ENCODE measurements around the gene ZNF548. TPM values are rescaled to one million over a fixed set of nuclear protein-coding genes. Genes with fewer than 3 reads are reported as not detected.

The ZNF548 gene
- total RNA-seq, result 10 to 100 TPM; 19.4 to 48.5 TPM

GRCh38 chr19:57389730-57390598 lies at the start of gene ZNF548:
Gene ZNF548, plus strand, starts transcription at chr19:57389854. Its CDS starts 246 bp downstream, at chr19:57390100.
- Mint-ChIP-seq H3K27ac (peak within 1 kb of the TSS; percentile 92), H3K9me3 (peaks cover 10% of the 10 kb centered on the region), H3K36me3 (ENCODE audit: low read depth) (peaks cover 53% of the 10 kb centered on the region), H3K4me3 (peak within 1 kb of the TSS; percentile 86), H3K4me1 (peaks cover 19% of the 10 kb centered on the region), H3K27me3 (no peaks in the 10 kb centered on the region)
- ATAC-seq (replicated peaks), result peak; percentile 99

DNA sequence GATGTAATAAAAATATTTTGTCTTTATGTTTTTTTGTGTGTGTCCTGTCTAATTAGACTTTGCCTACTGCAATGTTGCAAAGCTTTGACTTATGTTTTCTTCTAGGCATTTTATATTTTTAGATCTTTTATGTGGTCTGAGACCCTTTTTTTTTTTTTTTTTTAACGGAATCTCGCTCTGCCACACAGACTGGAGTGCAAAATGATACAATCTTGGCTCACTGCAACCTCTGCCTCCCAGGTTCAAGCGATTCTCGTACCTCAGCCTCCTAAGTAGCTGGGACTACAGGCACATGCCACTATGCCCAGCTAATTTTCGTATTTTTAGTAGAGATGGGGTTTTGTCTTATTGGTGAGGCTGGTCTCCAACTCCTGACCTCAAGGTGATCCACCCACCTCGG lies 47.1 kb upstream of the ZNF548 start:
- no peak for ATAC-seq (replicated peaks)
- no peak overlapping the region for H3K27ac Mint-ChIP-seq
- peaks cover 4% of the 10 kb centered on the region for H3K27me3 Mint-ChIP-seq
- peaks cover 5% of the 10 kb centered on the region for H3K9me3 Mint-ChIP-seq
- no peak overlapping the region for H3K4me3 Mint-ChIP-seq
- H3K36me3 Mint-ChIP-seq (ENCODE audit: low read depth), result no peaks in the 10 kb centered on the region
- no peaks in the 10 kb centered on the region for H3K4me1 Mint-ChIP-seq

- no peak overlapping the region for H3K27ac Mint-ChIP-seq
- H3K36me3 Mint-ChIP-seq (ENCODE audit: low read depth), result peaks cover 24% of the 10 kb centered on the region
- peaks cover 4% of the 10 kb centered on the region for H3K27me3 Mint-ChIP-seq
- peaks cover 23% of the 10 kb centered on the region for H3K4me1 Mint-ChIP-seq
- no peak overlapping the region for H3K4me3 Mint-ChIP-seq
- ATAC-seq (replicated peaks), result no peak
- peaks cover 7% of the 10 kb centered on the region for H3K9me3 Mint-ChIP-seq
These were observed 41.5 kb upstream of the ZNF548 start for GRCh38 chr19:57348136-57348535.

- peaks cover 54% of the 10 kb centered on the region for H3K36me3 Mint-ChIP-seq (ENCODE audit: low read depth)
- H3K27ac Mint-ChIP-seq, result peak within 1 kb of the TSS; percentile 97
- H3K9me3 Mint-ChIP-seq, result peaks cover 22% of the 10 kb centered on the region
- H3K4me3 Mint-ChIP-seq, result peak within 1 kb of the TSS; percentile 98
- peak; percentile 100 for ATAC-seq (replicated peaks)
- peaks cover 31% of the 10 kb centered on the region for H3K4me1 Mint-ChIP-seq
- peaks cover 4% of the 10 kb centered on the region for H3K27me3 Mint-ChIP-seq
These were observed 38.5 kb upstream of the ZNF548 start, which contains the start of gene ZNF304 for GRCh38 chr19:57350877-57351805. Gene ZNF304, plus strand, starts transcription at chr19:57351271. Its CDS starts 394 bp downstream, at chr19:57351665.

DNA sequence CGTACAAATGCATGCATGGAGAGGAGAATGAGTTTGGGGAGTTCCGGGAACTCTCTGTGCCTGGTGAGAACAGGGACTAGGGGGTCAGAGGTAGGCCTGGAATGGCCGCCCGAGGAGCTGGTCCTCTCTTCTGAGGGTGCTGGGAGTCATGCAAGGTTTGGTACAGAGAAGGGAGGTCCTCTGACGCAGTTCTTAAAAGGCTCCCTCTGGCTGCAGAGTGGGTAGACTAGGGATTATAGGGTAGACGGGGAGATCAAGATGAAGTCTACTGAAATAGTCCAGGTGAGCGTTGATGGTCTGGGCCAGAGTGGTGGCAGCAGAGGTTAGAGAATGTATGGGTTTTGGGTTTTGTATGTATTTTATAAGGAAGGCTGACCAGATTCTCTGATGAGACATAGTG lies 37.8 kb upstream of the ZNF548 start:
- H3K27ac Mint-ChIP-seq, result peak overlapping the region; percentile 97
- H3K36me3 Mint-ChIP-seq (ENCODE audit: low read depth), result peaks cover 61% of the 10 kb centered on the region
- H3K4me3 Mint-ChIP-seq, result peak overlapping the region; percentile 98
- H3K4me1 Mint-ChIP-seq, result peaks cover 31% of the 10 kb centered on the region
- peaks cover 4% of the 10 kb centered on the region for H3K27me3 Mint-ChIP-seq
- ATAC-seq (replicated peaks), result no peak
- peaks cover 23% of the 10 kb centered on the region for H3K9me3 Mint-ChIP-seq

GRCh38 chr19:57355916-57356315 lies 33.7 kb upstream of the ZNF548 start:
- H3K36me3 Mint-ChIP-seq (ENCODE audit: low read depth), result peaks cover 71% of the 10 kb centered on the region

GRCh38 chr19:57357406-57357805 lies 32.2 kb upstream of the ZNF548 start:
- ATAC-seq (replicated peaks), result no peak
- peaks cover 14% of the 10 kb centered on the region for H3K4me1 Mint-ChIP-seq
- H3K9me3 Mint-ChIP-seq, result peaks cover 23% of the 10 kb centered on the region
- no peak overlapping the region for H3K4me3 Mint-ChIP-seq
- peaks cover 56% of the 10 kb centered on the region for H3K36me3 Mint-ChIP-seq (ENCODE audit: low read depth)
- H3K27me3 Mint-ChIP-seq, result no peaks in the 10 kb centered on the region
- H3K27ac Mint-ChIP-seq, result no peak overlapping the region

More at GRCh38 chr19:57355916-57356315, 33.7 kb upstream of the ZNF548 start:
- Mint-ChIP-seq H3K4me1 (peaks cover 28% of the 10 kb centered on the region), H3K27me3 (no peaks in the 10 kb centered on the region), H3K9me3 (peaks cover 26% of the 10 kb centered on the region), H3K27ac (no peak overlapping the region), H3K4me3 (no peak overlapping the region)
- no peak for ATAC-seq (replicated peaks)

DNA sequence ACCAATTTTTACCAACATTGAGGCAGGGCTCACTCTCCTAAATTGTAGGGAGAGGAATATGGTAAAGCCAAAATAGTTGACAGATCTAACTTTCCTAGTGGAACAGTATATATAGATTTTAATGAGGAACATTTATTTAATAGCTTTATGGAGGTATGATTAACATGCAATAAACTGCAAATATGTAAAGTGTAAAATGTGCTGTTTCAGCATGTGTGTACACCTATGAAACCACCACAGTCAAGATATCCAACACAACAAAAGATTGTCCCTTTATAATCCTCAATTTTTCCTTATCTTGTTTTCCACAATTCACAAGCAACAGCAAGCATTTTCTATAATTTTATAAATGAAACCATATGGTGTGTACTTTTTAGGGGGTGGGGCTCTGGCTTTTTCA lies 30.4 kb upstream of the ZNF548 start:
- peaks cover 51% of the 10 kb centered on the region for H3K36me3 Mint-ChIP-seq (ENCODE audit: low read depth)
- no peaks in the 10 kb centered on the region for H3K27me3 Mint-ChIP-seq
- ATAC-seq (replicated peaks), result no peak
- no peak overlapping the region for H3K27ac Mint-ChIP-seq
- no peak overlapping the region for H3K4me3 Mint-ChIP-seq
- peaks cover 21% of the 10 kb centered on the region for H3K4me1 Mint-ChIP-seq
- H3K9me3 Mint-ChIP-seq, result peaks cover 25% of the 10 kb centered on the region

DNA sequence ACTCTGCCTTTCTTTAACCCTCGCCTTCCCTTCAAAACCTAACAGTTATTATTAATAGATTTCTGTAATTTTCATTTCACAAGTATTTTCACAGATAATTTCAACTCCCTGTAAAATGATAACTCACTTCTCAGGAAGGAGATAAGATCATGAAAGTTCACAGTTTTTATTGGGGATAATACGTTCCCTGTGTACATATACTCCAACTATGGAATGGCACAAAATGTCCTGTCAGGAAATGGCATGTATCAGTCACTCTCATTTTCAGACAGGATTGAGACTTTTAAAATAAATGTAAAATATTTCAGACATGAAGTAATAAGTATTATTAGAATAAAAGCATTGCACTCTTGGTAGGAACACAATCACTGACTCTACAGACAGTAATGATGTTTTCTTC lies 27.2 kb upstream of the ZNF548 start:
- ATAC-seq (replicated peaks), result no peak
- Mint-ChIP-seq H3K27me3 (no peaks in the 10 kb centered on the region), H3K4me3 (peak overlapping the region; percentile 82), H3K27ac (peak overlapping the region; percentile 96), H3K9me3 (peaks cover 11% of the 10 kb centered on the region), H3K4me1 (peaks cover 18% of the 10 kb centered on the region), H3K36me3 (ENCODE audit: low read depth) (peaks cover 22% of the 10 kb centered on the region)

DNA sequence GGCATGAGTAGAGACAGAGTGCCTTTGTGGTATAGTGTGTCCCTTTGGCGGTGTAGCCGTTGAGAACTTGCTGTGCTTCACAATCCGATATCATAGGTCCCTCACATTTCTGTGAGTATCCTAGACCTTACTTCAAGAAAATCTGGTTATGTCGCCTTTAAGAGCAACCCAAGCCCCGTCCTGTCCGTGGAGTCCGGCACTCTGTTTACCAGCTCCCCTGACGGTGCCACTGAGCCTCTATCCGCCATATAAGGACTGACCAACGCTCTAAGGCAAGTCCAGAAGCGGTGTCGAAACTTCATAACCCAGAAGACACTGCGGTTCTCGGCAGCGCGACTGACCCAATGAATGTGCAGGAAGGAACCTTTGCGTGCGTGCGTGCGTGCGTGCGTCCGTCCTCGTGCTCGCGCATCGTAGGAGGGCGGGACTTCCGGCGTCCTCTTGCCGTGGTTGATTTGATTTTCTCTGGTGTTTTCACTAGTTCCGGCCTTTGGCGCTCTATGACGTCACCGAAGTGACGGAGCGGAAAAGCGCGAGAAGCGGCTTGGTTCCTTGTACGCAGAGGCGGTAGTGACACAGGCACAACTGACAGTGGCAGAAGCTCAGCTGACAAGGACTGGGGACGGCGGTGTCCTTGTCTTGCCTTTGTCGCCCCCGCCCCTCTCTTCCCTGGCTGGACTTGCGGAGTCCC lies 26.5 kb upstream of the ZNF548 start, which contains the start of the genes TRAPPC2B and ZNF547:
Gene TRAPPC2B, plus strand, starts transcription at position 555 of the 691 bp plus-strand sequence. CDS start 1,283 bp downstream, outside the sequence.
Gene ZNF547, plus strand, starts transcription at position 555 of the 691 bp plus-strand sequence. CDS start 5,005 bp downstream, outside the sequence.
- Mint-ChIP-seq H3K27ac (peak within 1 kb of the TSS; percentile 96), H3K9me3 (peaks cover 11% of the 10 kb centered on the region), H3K36me3 (ENCODE audit: low read depth) (peaks cover 22% of the 10 kb centered on the region), H3K27me3 (no peaks in the 10 kb centered on the region), H3K4me3 (peak within 1 kb of the TSS; percentile 82), H3K4me1 (peaks cover 18% of the 10 kb centered on the region)
- peak; percentile 97 for ATAC-seq (replicated peaks)

DNA sequence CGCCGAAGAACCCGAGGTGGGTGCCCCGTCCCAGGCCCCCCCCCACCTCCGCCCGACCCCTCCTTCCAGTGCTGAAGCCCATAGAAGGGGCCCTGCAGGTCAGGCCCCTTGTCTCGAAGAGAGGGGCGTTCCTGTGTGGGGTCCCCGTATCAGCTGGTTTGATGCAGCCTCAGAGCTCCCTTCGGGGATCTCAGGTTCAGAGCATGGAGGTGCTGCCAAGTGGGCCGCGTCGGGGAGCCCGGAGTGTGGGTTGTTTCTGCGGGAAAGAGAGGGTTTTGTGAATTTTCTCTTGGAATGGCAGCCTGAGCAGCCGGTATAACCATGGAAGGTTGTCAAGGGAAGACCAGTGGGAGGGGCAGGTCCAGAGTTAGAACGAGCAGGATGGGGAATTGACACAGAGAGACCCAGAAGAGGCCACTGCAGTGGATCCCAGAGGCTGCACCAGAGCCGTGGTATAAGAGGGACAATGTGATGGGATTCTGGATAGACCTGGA lies 25.9 kb upstream of the ZNF548 start:
- Mint-ChIP-seq H3K4me3 (peak overlapping the region; percentile 82), H3K27ac (peak overlapping the region; percentile 96), H3K4me1 (peaks cover 18% of the 10 kb centered on the region), H3K36me3 (ENCODE audit: low read depth) (peaks cover 16% of the 10 kb centered on the region), H3K27me3 (no peaks in the 10 kb centered on the region), H3K9me3 (peaks cover 9% of the 10 kb centered on the region)
- ATAC-seq (replicated peaks), result peak; percentile 5

DNA sequence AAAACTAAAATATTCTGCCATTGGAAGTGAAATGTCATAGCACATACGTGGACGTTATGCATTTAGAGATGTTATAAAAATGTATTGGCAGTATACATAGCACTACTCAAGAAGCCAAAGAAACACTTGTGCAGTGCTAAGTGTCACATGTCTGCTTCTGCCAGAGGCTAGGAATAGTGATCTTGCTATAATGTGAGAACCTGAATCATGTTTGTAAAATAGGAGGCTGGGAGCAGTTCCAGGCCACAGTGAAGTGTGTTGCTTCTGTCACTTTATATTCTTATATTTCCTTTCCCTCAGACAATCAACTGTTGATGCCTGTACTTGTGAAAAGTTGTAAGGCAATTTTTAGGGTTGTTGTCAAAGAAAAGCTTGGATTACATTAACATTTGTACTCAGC lies 22.9 kb upstream of the ZNF548 start:
- Mint-ChIP-seq H3K4me3 (no peak overlapping the region), H3K27ac (no peak overlapping the region), H3K9me3 (peaks cover 9% of the 10 kb centered on the region), H3K36me3 (ENCODE audit: low read depth) (peaks cover 37% of the 10 kb centered on the region), H3K4me1 (peaks cover 18% of the 10 kb centered on the region), H3K27me3 (no peaks in the 10 kb centered on the region)
- no peak for ATAC-seq (replicated peaks)

- Mint-ChIP-seq H3K27me3 (no peaks in the 10 kb centered on the region), H3K4me1 (no peaks in the 10 kb centered on the region), H3K9me3 (peaks cover 28% of the 10 kb centered on the region), H3K36me3 (ENCODE audit: low read depth) (peaks cover 90% of the 10 kb centered on the region), H3K4me3 (no peak overlapping the region), H3K27ac (no peak overlapping the region)
- ATAC-seq (replicated peaks), result no peak
These were observed 15.5 kb upstream of the ZNF548 start for GRCh38 chr19:57374179-57374578.
